Activated T-cell treated with anti-CD3 and anti-CD28 coated beads for 48 hours (primary cell): ENCODE data around the gene UBTF.

Source experiments
- DNase-seq: peaks from one replicate; pipeline ENCODE4 v3.0.0-alpha.2; 2020; ENCODE audit warnings: low read depth

The UBTF gene

DNA sequence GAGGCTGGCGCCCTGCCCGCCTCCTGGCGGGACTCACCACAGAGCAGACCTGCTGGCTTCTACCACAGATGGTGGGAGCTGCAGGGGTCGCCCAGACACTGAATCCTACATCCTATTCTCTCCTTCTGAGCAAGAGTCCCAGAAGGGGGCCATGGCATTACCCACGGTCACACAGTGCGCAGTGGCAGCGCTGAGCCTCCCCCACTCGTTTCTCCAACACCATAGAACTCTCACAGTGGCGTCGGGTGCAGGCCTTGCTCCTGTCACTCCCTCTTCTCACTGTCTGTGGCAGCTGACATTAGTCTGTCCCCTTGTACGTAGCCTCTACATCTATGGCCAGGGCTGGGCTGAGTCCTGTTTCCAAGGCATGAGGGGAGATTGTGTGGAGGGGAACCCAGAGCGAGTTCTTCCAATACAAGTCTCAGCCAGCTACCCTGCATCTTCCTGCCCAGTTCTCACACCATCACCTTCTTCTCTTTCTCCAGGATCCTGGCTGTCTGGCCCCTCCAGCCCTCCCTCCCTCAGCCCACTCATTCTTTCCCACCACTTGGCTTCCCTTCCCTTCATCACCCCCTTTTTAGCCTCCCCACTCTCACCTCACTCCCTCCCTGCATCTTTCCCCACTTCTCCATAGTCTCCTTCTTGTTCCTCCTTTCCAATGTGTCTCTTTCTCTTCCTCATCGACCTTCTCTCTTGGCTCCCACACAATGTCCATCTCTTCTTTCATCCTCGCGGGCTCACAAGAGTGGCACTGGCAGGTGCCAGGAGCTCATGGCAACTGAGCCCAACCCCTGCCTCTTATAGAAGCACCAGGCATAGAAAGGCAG is 5.9 kb downstream of the UBTF start:
- no peak for DNase-seq

- DNase-seq: no peak
Observed at GRCh38 chr17:44212507-44213402, 6.7 kb downstream of the UBTF start.

GRCh38 chr17:44211281-44212265 is 7.9 kb downstream of the UBTF start:
- DNase-seq: no peak

GRCh38 chr17:44210342-44211192 is 8.9 kb downstream of the UBTF start:
- peak; percentile 95 for DNase-seq

- DNase-seq: peak; percentile 50
Observed at GRCh38 chr17:44209786-44210341, 9.6 kb downstream of the UBTF start.

- DNase-seq: no peak
Observed at GRCh38 chr17:44207743-44208142, 11.7 kb downstream of the UBTF start.

DNA sequence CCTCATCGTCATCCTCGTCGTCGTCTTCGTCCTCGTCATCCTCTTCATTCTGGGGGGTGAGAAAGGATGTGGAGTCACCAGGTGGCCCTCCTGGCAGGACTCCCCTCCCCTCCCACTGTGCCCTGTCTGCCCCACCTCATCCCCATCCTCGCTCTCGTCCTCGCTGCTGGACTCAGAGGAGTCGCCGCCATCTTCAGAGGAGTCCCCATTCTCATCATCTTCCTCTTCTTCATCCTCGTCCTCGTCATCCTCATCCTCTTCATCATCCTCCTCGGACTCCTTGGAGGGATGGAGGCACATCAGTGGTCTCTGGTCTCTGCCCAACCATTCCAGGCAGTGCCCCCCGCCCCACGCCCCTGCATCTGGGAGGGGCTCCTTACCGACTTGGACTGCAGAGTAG is 12.2 kb downstream of the UBTF start:
- no peak for DNase-seq

DNA sequence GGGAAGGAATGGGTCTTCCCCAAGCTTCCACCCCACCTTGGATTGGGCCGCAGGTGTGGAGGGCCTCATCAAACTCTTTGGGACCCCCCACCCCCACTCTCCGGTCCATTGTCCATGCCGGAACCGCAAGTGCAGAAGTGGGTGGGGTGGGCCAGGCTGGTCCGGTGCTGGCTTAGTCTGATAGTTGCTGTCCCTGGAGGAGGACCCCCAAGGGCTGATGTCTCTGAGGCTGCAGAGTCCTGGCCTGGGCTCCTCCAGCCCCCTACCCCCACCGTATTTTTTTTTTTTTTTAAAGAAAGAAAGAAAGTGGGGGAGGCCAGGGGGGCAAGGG is 12.7 kb downstream of the UBTF start:
- no peak for DNase-seq

DNA sequence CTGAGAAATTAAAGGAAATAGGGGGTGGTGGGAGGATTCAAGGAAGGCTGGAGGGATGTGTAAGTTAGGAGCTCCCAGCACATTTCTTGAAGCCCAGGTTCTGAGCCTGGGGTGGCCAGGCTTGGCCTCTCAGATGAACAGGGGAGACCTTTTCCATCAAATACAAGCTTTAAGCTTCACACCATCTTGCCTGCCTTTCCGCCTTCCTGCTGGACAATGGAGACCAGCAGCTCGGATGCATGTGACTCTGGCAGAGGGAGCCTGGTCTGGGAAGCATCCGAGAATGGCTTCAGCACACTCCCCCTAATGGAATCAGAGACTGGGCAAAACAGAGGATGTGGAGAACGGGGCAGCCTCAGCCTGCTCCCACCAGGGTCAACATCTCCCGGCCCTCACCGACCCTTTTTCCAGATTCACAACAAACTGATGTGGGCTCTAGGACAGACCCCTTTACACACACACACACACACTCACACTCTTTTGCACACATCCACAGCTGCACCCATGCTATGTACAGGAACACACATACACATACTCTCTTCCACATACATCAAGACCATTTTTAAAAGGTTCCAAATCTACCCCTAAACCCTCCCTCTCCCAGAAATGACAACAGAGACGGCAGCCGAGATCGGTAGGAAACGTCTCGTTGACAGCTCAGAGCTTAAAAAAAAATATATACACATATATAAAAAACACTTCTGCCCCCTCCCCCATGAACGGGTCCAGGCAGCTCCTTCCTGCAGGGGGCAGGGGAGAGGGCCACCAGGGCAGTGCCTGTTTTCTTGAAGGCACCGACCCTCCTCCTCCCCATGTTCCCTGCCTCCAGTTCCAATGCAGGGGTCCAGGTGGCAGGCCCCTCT is 13.3 kb downstream of the UBTF start:
- DNase-seq: no peak

GRCh38 chr17:44204441-44204882 is 15.0 kb downstream of the UBTF start:
- no peak for DNase-seq

- no peak for DNase-seq
Observed at GRCh38 chr17:44203731-44204440, 15.6 kb downstream of the UBTF start.

DNA sequence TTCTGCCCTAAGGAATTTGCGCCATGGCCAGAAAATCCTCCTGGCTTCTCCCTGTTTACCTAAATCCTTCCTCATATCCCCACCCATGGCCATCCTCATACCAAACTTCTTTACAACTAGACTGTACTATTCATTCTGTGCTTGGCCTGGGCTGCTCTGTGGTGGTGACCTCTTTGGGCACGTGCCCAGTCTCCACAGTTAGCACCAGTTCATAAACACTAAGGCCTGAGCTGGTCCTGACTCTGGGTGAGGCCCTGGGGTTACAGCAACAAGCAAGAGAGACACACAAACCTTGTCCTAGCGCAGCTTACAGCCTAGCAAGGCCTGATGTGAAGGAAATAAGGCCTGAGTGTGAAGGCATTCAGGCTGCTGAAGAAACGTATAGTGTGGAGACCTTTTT is 16.7 kb downstream of the UBTF start:
- DNase-seq: no peak

DNA sequence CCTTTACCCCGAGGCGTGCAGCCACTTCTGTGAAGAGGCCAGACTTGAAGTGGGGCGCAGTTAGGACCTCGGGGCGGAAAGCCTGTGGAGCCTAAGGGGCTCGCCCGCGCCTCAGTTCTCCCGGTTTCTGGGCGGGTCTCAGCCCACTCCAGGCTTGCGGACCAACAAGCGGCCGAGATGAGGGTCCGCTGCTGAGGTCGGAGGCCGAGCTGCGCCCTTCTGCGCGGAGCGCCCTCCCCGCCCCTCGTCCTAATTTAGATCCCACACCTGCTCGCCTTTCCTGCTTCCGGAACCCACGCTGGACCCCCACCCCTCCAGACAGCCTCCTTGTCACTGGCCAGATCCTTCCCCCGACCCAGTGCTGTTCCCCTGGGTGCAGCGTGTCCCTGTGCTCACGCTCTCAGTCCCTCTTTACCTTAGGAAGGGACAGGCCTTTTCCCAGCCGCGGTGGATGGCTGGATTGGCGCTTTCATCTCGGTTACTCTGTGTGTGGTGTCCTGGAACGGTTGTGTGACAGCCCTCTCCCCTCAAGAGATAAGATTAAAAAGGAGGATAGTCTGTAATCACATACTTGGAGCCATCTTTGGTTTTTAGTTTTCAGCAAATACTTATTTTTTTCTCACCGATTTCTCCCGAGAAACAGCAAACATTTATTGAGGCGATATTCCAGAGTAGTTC is 18.9 kb downstream of the UBTF start:
- no peak for DNase-seq

GRCh38 chr17:44199553-44200477 is 19.7 kb downstream of the UBTF start, which contains the start of gene ATXN7L3:
Gene ATXN7L3, minus strand, starts transcription at chr17:44199884. Its CDS starts 1,814 bp downstream, at chr17:44198070.
- DNase-seq: peak; percentile 100

GRCh38 chr17:44198721-44199552 is 20.5 kb downstream of the UBTF start:
- peak; percentile 54 for DNase-seq
